ENCODE data around the gene DIAPH1. TPM values are rescaled to one million over a fixed set of nuclear protein-coding genes. Genes with fewer than 3 reads are reported as not detected.

The DIAPH1 gene
- total RNA-seq, 1 experiment from 2014 or later: 117 TPM

GRCh38 chr5:141640051-141640415 is 21.2 kb upstream of the DIAPH1 start:
- peaks cover 20 to 26% of the 10 kb centered on the region in 2 experiments for H3K4me1 Mint-ChIP-seq
- H3K9me3 Mint-ChIP-seq: no peaks in the 10 kb centered on the region; a peak in 1 of 5 replicates
- no peak overlapping the region for H2BK20ac ChIP-seq (ENCODE audit: low read depth, low read length, poor library complexity, severe bottlenecking)
- H3K4me2 ChIP-seq (ENCODE audit: insufficient read depth, insufficient read length, low read length): no peak overlapping the region
- no peak overlapping the region for H3K27ac ChIP-seq (ENCODE audit: insufficient read length, low read depth, low read length)
- H3K4ac ChIP-seq (ENCODE audit: low read depth, low read length): no peak overlapping the region
- no peak overlapping the region for H4K5ac ChIP-seq (ENCODE audit: insufficient read length, low read depth, low read length)
- peaks cover 10% of the 10 kb centered on the region; the same call in 1 of the 2 replicates for H3K79me2 ChIP-seq (ENCODE audit: insufficient read depth, low read length)
- H3K14ac ChIP-seq (ENCODE audit: insufficient read depth, low read length): no peak overlapping the region
- no peak for DNase-seq
- no peak overlapping the region for H4K91ac ChIP-seq (ENCODE audit: insufficient read length, low read depth, low read length)
- no peak overlapping the region for H3K56ac ChIP-seq (ENCODE audit: insufficient read length, low read depth, low read length)
- TF ChIP-seq CTCF (conservative IDR thresholded peaks at IDR 0.05): no peak
- H3K27ac Mint-ChIP-seq: no peak overlapping the region
- no peak overlapping the region for H3T11ph ChIP-seq (ENCODE audit: low read length)
- H2BK5ac ChIP-seq (ENCODE audit: insufficient read length, low read length): no peak overlapping the region
- peaks cover 14% of the 10 kb centered on the region for H3K23me2 ChIP-seq (ENCODE audit: insufficient read length, low read depth, low read length, poor library complexity, severe bottlenecking)
- no peak overlapping the region for H2AK5ac ChIP-seq (ENCODE audit: insufficient read length, low read length)
- H3K18ac ChIP-seq (ENCODE audit: insufficient read length, low read depth, low read length): no peak overlapping the region
- no peak overlapping the region for H3K4me3 Mint-ChIP-seq
- peaks cover 2% of the 10 kb centered on the region for H3K27me3 Mint-ChIP-seq (ENCODE audit: low read depth)
- H2BK120ac ChIP-seq (ENCODE audit: low read depth, low read length, poor library complexity, severe bottlenecking): no peak overlapping the region
- no peak overlapping the region for H3K9ac ChIP-seq (ENCODE audit: extremely low read depth, insufficient read length, low read length)
- no peaks in the 10 kb centered on the region for H4K20me1 ChIP-seq (ENCODE audit: control insufficient read depth, insufficient read depth, insufficient read length)
- H3K36me3 Mint-ChIP-seq (ENCODE audit: insufficient read depth in 1 of 3, low read depth in 3 of 3): peaks cover 17 to 27% (median 24%) of the 10 kb centered on the region in 3 experiments; a peak in 6 of 7 replicates
- no peaks in the 10 kb centered on the region for H3K27me3 ChIP-seq (ENCODE audit: insufficient read depth, low read length)
- WGBS (ENCODE audit: extremely low coverage, insufficient read length, low lambda C conversion rate): no CpG with 5 or more reads among the region's 3 CpGs
- H3K23ac ChIP-seq (ENCODE audit: insufficient read length, low read depth, low read length): no peak overlapping the region
- H3K4me1 ChIP-seq (ENCODE audit: insufficient read depth, low read length): peaks cover 4% of the 10 kb centered on the region; the same call in 1 of the 2 replicates
- H3K79me1 ChIP-seq (ENCODE audit: insufficient read depth, low read depth, low read length, poor library complexity, severe bottlenecking): peaks cover 3% of the 10 kb centered on the region
- H2BK12ac ChIP-seq (ENCODE audit: insufficient read length, low read depth, low read length): no peak overlapping the region
- no peak overlapping the region for H2BK15ac ChIP-seq (ENCODE audit: low read depth, low read length)
- no peak overlapping the region for H4K8ac ChIP-seq (replicated peaks; ENCODE audit: insufficient read length, low read depth, low read length)
- no peak overlapping the region for H2AFZ ChIP-seq (ENCODE audit: low read length)
- no peaks in the 10 kb centered on the region for H3K9me3 ChIP-seq (ENCODE audit: control insufficient read depth, low read depth, low read length)

Measured in H9 (cell line).